NCI-H1048 (cell line): ENCODE data around the gene KHNYN.
A peak's percentile ranks its signal among the peaks of the same experiment; 100 is the strongest.
"Not testable (repeated sequence)": the region's sequence is repeated elsewhere in the genome, so short reads cannot be mapped to it uniquely, and the experiment has no call there.

Experiments used
- DNase-seq: peaks from one replicate; lab custom pipeline; 2025; lab: John Stamatoyannopoulos, UW

The KHNYN gene

GRCh38 chr14:24429395-24430142 lies at the start of gene KHNYN, which contains the start of gene CBLN3:
KHNYN (plus strand) TSS chr14:24429954; CDS start chr14:24430731, 777 bp downstream.
CBLN3 (minus strand) TSS chr14:24429668; CDS start chr14:24429054, 614 bp downstream.
- DNase-seq, result peak; percentile 24

GRCh38 chr14:24381363-24382063 lies 48.2 kb upstream of the KHNYN start:
- no peak for DNase-seq

GRCh38 chr14:24382064-24382371 lies 47.7 kb upstream of the KHNYN start:
- DNase-seq, result no peak

GRCh38 chr14:24384169-24384568 lies 45.6 kb upstream of the KHNYN start:
- no peak for DNase-seq

- DNase-seq, result no peak
Measured at GRCh38 chr14:24385524-24385923, 44.2 kb upstream of the KHNYN start.

GRCh38 chr14:24387009-24387345 lies 42.8 kb upstream of the KHNYN start:
- no peak for DNase-seq

- not testable (repeated sequence) for DNase-seq
Measured at GRCh38 chr14:24387579-24387978, 42.2 kb upstream of the KHNYN start.

GRCh38 chr14:24388474-24389179 lies 41.1 kb upstream of the KHNYN start:
- DNase-seq, result no peak

- no peak for DNase-seq
Measured at GRCh38 chr14:24389226-24389848, 40.4 kb upstream of the KHNYN start.

- no peak for DNase-seq
Measured at GRCh38 chr14:24390701-24391468, 38.9 kb upstream of the KHNYN start.

- no peak for DNase-seq
Measured at GRCh38 chr14:24392325-24393091, 37.2 kb upstream of the KHNYN start.

GRCh38 chr14:24394275-24394674 lies 35.5 kb upstream of the KHNYN start:
- no peak for DNase-seq

GRCh38 chr14:24395609-24396582 lies 33.9 kb upstream of the KHNYN start:
- no peak for DNase-seq

- DNase-seq, result no peak
Measured at GRCh38 chr14:24397639-24398292, 32.0 kb upstream of the KHNYN start.

GRCh38 chr14:24398293-24398652 lies 31.5 kb upstream of the KHNYN start:
- no peak for DNase-seq

GRCh38 chr14:24398653-24399446 lies 30.9 kb upstream of the KHNYN start, which contains the start of gene NYNRIN:
NYNRIN (plus strand) TSS chr14:24399003; CDS start chr14:24399247, 244 bp downstream.
- DNase-seq, result no peak

- DNase-seq, result no peak
Measured at GRCh38 chr14:24399447-24399822, 30.3 kb upstream of the KHNYN start.

- no peak for DNase-seq
Measured at GRCh38 chr14:24399999-24400718, 29.6 kb upstream of the KHNYN start.
